ENCODE measurements around the gene HMCN1.

The HMCN1 gene

DNA sequence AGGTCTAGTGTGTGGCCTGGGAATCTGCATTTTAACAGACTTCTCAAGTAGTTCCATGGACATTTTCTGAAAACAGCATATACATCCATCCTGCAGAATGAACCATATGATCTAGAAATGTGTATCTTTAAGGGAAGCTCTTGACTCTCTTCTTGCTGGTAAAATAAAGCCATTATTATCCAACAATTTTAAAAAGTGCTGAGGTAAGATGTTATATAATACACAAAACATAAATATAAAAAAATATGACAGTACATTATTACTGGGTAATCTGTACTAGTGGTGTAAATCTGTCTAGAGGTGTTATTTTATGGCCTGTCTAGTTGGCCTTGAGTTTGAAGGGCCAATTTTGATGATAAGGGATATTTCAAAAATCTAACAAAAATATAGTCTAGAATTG lies 201.2 kb downstream of the HMCN1 start:
- H3K36me3 ChIP-seq (ENCODE audit: insufficient read depth) = no peaks in the 10 kb centered on the region
- peaks cover 68% of the 10 kb centered on the region for H3K4me1 ChIP-seq (ENCODE audit: low read depth, poor library complexity, severe bottlenecking)
- peak overlapping the region; percentile 72 for H3K27ac ChIP-seq
- H3K27me3 ChIP-seq (ENCODE audit: insufficient read depth, low read depth) = no peaks in the 10 kb centered on the region
- no peak overlapping the region; the same call in 1 of the 2 replicates for H3K9ac ChIP-seq
- 0 out of 2 replicates have a peak overlapping the region, but pooled peaks have one; percentile 8 for H2AFZ ChIP-seq (ENCODE audit: low read depth)
- TF ChIP-seq, protein P1, sequence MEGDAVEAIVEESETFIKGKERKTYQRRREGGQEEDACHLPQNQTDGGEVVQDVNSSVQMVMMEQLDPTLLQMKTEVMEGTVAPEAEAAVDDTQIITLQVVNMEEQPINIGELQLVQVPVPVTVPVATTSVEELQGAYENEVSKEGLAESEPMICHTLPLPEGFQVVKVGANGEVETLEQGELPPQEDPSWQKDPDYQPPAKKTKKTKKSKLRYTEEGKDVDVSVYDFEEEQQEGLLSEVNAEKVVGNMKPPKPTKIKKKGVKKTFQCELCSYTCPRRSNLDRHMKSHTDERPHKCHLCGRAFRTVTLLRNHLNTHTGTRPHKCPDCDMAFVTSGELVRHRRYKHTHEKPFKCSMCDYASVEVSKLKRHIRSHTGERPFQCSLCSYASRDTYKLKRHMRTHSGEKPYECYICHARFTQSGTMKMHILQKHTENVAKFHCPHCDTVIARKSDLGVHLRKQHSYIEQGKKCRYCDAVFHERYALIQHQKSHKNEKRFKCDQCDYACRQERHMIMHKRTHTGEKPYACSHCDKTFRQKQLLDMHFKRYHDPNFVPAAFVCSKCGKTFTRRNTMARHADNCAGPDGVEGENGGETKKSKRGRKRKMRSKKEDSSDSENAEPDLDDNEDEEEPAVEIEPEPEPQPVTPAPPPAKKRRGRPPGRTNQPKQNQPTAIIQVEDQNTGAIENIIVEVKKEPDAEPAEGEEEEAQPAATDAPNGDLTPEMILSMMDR (conservative IDR thresholded peaks at IDR 0.05; ENCODE audit: low read depth, low read length) = no peak
- peak overlapping the region; percentile 85 for H3K4me3 ChIP-seq (IDR thresholded peaks at IDR 0.05; ENCODE audit: insufficient read depth, low read depth, low read length)
- peak overlapping the region; percentile 53 for H3K4me2 ChIP-seq
- H4K20me1 ChIP-seq (ENCODE audit: insufficient read depth) = no peaks in the 10 kb centered on the region
- no peaks in the 10 kb centered on the region for H3K79me2 ChIP-seq (ENCODE audit: insufficient read depth, low read depth)

DNA sequence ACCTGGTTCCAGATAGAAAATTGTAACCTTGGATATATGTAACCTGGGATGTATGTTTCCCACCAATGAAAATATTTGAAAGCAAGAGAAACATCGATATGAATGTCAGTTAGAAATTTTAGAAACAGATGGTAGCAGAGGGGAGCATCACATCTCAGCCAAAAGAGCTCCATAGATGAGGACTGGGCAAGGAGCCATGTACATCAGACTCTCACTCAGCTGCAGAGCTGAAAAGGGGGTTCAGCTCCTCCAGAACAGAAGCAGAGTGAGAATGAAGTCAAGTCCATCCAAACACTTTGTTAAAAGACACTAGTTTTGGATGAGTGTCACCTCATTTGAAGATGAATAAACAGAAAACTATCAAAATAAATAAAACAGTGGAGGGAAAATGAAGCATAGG lies 202.4 kb downstream of the HMCN1 start:
- no peak overlapping the region for H2AFZ ChIP-seq (ENCODE audit: low read depth)
- TF ChIP-seq, protein P1 (conservative IDR thresholded peaks at IDR 0.05; ENCODE audit: low read depth, low read length) = no peak
- H4K20me1 ChIP-seq (ENCODE audit: insufficient read depth) = no peaks in the 10 kb centered on the region
- H3K9ac ChIP-seq = no peak overlapping the region
- no peaks in the 10 kb centered on the region for H3K79me2 ChIP-seq (ENCODE audit: insufficient read depth, low read depth)
- H3K4me2 ChIP-seq = no peak overlapping the region
- H3K36me3 ChIP-seq (ENCODE audit: insufficient read depth) = no peaks in the 10 kb centered on the region
- no peak overlapping the region for H3K4me3 ChIP-seq (IDR thresholded peaks at IDR 0.05; ENCODE audit: insufficient read depth, low read depth, low read length)
- no peaks in the 10 kb centered on the region for H3K27me3 ChIP-seq (ENCODE audit: insufficient read depth, low read depth)
- H3K4me1 ChIP-seq (ENCODE audit: low read depth, poor library complexity, severe bottlenecking) = peaks cover 69% of the 10 kb centered on the region
- H3K27ac ChIP-seq = no peak overlapping the region

DNA sequence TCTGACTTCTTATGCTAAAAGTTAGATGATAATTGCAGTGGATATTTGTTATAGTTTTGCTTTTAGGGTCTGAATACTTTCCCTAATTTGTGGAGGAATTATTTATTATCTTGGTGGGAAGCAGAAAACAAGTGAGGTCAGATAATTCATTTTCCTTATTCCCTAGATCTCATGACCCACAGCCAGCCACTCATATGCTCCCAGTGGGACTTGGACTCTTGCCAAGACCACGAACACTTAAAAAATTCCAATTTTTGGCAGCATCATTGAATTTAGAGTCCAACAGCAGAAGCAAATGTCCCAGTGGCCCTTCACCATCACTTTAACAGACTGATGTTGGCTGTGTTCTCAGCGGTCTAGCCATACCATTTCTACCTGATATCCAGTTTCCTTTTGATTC lies 204.2 kb downstream of the HMCN1 start:
- Histone ChIP-seq H3K27ac (no peak overlapping the region), H3K4me1 (ENCODE audit: low read depth, poor library complexity, severe bottlenecking) (peaks cover 63% of the 10 kb centered on the region), H3K4me3 (IDR thresholded peaks at IDR 0.05; ENCODE audit: insufficient read depth, low read depth, low read length) (no peak overlapping the region), H3K79me2 (ENCODE audit: insufficient read depth, low read depth) (no peaks in the 10 kb centered on the region), H3K9ac (no peak overlapping the region), H3K36me3 (ENCODE audit: insufficient read depth) (no peaks in the 10 kb centered on the region), H4K20me1 (ENCODE audit: insufficient read depth) (no peaks in the 10 kb centered on the region), H3K4me2 (peak overlapping the region; percentile 1; the same call in 1 of the 2 replicates), H3K27me3 (ENCODE audit: insufficient read depth, low read depth) (no peaks in the 10 kb centered on the region), H2AFZ (ENCODE audit: low read depth) (no peak overlapping the region)
- TF ChIP-seq, protein P1 (conservative IDR thresholded peaks at IDR 0.05; ENCODE audit: low read depth, low read length) = no peak

DNA sequence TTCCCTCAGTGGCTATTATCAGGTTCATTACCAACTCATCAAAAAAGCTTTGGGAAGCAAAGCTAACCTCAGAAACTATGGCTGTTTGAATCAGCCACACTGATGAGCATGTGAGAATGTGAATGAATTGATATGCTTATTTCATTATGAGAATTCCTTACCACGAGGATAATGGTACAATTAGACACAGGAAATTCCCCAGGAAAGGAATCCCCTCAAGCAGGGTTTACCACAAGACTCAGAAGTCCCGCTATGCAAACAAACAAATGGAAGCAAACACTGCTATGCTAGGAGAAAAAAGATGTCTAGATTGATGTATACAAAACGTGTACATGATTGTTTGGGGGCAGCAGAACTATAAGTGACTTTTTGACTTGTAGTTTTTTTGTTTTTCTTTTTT lies 205.0 kb downstream of the HMCN1 start:
- H3K27me3 ChIP-seq (ENCODE audit: insufficient read depth, low read depth) = no peaks in the 10 kb centered on the region
- TF ChIP-seq, protein P1 (conservative IDR thresholded peaks at IDR 0.05; ENCODE audit: low read depth, low read length) = no peak
- no peak overlapping the region for H3K27ac ChIP-seq
- H4K20me1 ChIP-seq (ENCODE audit: insufficient read depth) = no peaks in the 10 kb centered on the region
- H3K4me2 ChIP-seq = peak overlapping the region; percentile 1; the same call in 1 of the 2 replicates
- no peak overlapping the region for H3K4me3 ChIP-seq (IDR thresholded peaks at IDR 0.05; ENCODE audit: insufficient read depth, low read depth, low read length)
- H3K9ac ChIP-seq = no peak overlapping the region
- no peaks in the 10 kb centered on the region for H3K36me3 ChIP-seq (ENCODE audit: insufficient read depth)
- H3K4me1 ChIP-seq (ENCODE audit: low read depth, poor library complexity, severe bottlenecking) = peaks cover 55% of the 10 kb centered on the region
- no peaks in the 10 kb centered on the region for H3K79me2 ChIP-seq (ENCODE audit: insufficient read depth, low read depth)
- no peak overlapping the region for H2AFZ ChIP-seq (ENCODE audit: low read depth)

Measured in KMS-11 (cell line).